Natural killer cell (primary cell): Measurements from ENCODE around the gene FIZ1. TPM values are rescaled to one million over a fixed set of nuclear protein-coding genes. Genes with fewer than 3 reads are reported as not detected.

Source experiments
- ATAC-seq, 3 donors: fragments of 150-1000 bp in 2 of 3; fragments of 200-7000 bp in 1 of 3; cut with Tn5 transposase; 1 replicate in 1 of 3; 2 replicates in 2 of 3; pipeline ENCODE4 v1.10.0; 2021; ENCODE audit warnings: mild to moderate bottlenecking in 2 of 3, moderate library complexity in 2 of 3
- DNase-seq, 2 donors: peaks; one replicate each; pipeline versions ENCODE4 v3.0.0 to v3.0.0-alpha.2; 2013 to 2021; ENCODE audit warnings: mixed read lengths in 1 of 2
- H3K27ac ChIP-seq: one replicate; pipeline ENCODE4 v1.5.1; 2013; ENCODE audit warnings: mild to moderate bottlenecking, low read length
- H3K27me3 ChIP-seq: one replicate; pipeline ENCODE4 v1.6.1; 2013; ENCODE audit warnings: low read length; ENCODE audit not compliant: control insufficient read depth, insufficient read depth
- H3K36me3 ChIP-seq: one replicate; pipeline ENCODE4 v1.6.1; 2013; ENCODE audit warnings: low read length; ENCODE audit not compliant: control insufficient read depth, insufficient read depth
- H3K4me1 ChIP-seq: one replicate; pipeline ENCODE4 v1.6.1; 2013; ENCODE audit warnings: low read length; ENCODE audit not compliant: control insufficient read depth, insufficient read depth
- H3K4me3 ChIP-seq: one replicate; pipeline ENCODE4 v1.5.1; 2013; ENCODE audit warnings: low read length
- H3K9me3 ChIP-seq: one replicate; pipeline ENCODE4 v1.6.1; 2013; ENCODE audit warnings: low read length; ENCODE audit not compliant: control insufficient read depth, insufficient read depth
- H3K27ac Mint-ChIP-seq, 2 donors: one replicate each; pipeline ENCODE4 v1.8.0; 2022; ENCODE audit warnings: mild to moderate bottlenecking in 2 of 2, mixed read lengths in 2 of 2, moderate library complexity in 1 of 2
- H3K27me3 Mint-ChIP-seq, 2 donors: one replicate each; pipeline ENCODE4 v1.8.0; 2022; ENCODE audit warnings: low read depth in 2 of 2, mixed read lengths in 2 of 2
- H3K36me3 Mint-ChIP-seq: one replicate; pipeline ENCODE4 v1.8.0; 2022; ENCODE audit warnings: mixed read lengths
- H3K4me1 Mint-ChIP-seq, 2 donors: one replicate each; pipeline ENCODE4 v1.8.0; 2022; ENCODE audit warnings: mixed read lengths in 2 of 2
- H3K4me3 Mint-ChIP-seq: one replicate; pipeline ENCODE4 v1.8.0; 2022; ENCODE audit warnings: mild to moderate bottlenecking, moderate library complexity, mixed read lengths
- H3K9me3 Mint-ChIP-seq, 2 donors: one replicate each; pipeline ENCODE4 v1.8.0; 2022; ENCODE audit warnings: mixed read lengths in 2 of 2
- WGBS: methylation state at CpG from one replicate; pipeline ENCODE4 v1.1.7; 2013; ENCODE audit warnings: missing lambda C conversion rate; ENCODE audit not compliant: insufficient coverage; 5-methylcytosine and 5-hydroxymethylcytosine counted together
- intact Hi-C: fragments of 100-400 bp; cut with micrococcal nuclease; formaldehyde crosslinking; loops from one replicate; pipeline ENCODE4 v1.14.2; 2022
- total RNA-seq, 4 donors: library from RNA; stranded (reverse); fragments of 120-200 nt in 1 of 4; gene quantifications; one replicate each; pipeline versions ENCODE4 v1.2.3 to v1.2.4, GENCODE V29; 2013 to 2022
- TF ChIP-seq, protein P1 (sequence below): fragments of 200-600 bp; IDR thresholded peaks from one replicate; pipeline ENCODE4 v1.8.0; 2022; ENCODE audit warnings: antibody characterized with exemption

The FIZ1 gene
- total RNA-seq, 3 donors from 2014 or later (not counting 1 experiment from before 2014, with no cell fraction given): 8.5 to 18.2 (median 10.3) TPM

DNA sequence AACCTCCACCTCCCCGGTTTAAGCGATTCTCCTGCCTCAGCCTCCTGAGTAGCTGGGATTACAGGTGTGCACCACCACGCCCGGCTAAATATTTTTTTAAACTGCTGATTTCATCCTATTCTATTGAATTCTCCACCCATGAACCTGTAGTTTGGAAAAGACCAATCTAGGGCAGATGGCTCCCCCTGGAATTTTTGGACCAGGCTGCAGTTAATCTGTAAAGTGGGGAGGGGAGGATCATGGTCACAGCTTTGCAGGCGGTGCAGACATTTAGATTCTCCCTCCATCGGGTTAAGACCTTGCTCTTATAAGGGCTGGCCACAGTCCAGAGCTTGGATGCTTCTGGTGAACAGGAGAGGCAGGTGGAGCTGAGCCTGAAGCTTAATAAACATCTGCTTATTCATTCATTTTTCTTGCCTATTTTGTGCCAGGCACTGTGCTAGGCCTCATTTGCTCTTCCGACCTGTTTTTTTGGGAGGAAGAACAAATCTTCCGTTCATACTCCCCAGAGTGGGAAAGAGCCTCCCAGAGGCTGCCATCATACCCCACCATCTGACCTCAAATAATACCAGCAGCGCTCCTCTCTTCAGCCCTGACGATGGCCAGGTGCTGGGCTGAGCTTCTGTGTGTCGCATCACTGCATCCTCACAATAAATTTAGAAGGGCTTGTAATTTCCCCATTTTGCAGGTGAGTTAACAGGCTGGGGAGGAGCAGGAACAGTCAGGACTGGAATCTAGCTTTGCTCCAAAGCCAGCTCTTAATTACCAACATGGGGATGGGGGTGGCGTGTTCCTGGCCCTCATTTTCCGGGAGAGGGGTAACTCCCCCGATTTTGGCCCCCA, 47.8 kb upstream of the FIZ1 start:
- WGBS: 64% methylated on average over 14 of the region's 14 CpGs
- Histone ChIP-seq H3K36me3 (peaks cover 13% of the 10 kb centered on the region), H3K4me3 (peak overlapping the region; percentile 61), H3K9me3 (no peaks in the 10 kb centered on the region), H3K27me3 (no peaks in the 10 kb centered on the region), H3K27ac (peak overlapping the region; percentile 48), H3K4me1 (peaks cover 49% of the 10 kb centered on the region)
- intact Hi-C loops: no loop called here
- H3K27me3 Mint-ChIP-seq: peaks cover 0 to 7% of the 10 kb centered on the region in 2 donors
- no peak for ATAC-seq
- H3K9me3 Mint-ChIP-seq: no peaks in the 10 kb centered on the region
- peaks cover 19 to 43% of the 10 kb centered on the region in 2 donors for H3K4me1 Mint-ChIP-seq
- H3K4me3 Mint-ChIP-seq: peak overlapping the region; percentile 79
- TF ChIP-seq, protein P1, sequence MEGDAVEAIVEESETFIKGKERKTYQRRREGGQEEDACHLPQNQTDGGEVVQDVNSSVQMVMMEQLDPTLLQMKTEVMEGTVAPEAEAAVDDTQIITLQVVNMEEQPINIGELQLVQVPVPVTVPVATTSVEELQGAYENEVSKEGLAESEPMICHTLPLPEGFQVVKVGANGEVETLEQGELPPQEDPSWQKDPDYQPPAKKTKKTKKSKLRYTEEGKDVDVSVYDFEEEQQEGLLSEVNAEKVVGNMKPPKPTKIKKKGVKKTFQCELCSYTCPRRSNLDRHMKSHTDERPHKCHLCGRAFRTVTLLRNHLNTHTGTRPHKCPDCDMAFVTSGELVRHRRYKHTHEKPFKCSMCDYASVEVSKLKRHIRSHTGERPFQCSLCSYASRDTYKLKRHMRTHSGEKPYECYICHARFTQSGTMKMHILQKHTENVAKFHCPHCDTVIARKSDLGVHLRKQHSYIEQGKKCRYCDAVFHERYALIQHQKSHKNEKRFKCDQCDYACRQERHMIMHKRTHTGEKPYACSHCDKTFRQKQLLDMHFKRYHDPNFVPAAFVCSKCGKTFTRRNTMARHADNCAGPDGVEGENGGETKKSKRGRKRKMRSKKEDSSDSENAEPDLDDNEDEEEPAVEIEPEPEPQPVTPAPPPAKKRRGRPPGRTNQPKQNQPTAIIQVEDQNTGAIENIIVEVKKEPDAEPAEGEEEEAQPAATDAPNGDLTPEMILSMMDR: no peak
- no peak for DNase-seq
- peak overlapping the region in 1 of 2 donors; percentile 42 for H3K27ac Mint-ChIP-seq
- no peaks in the 10 kb centered on the region for H3K36me3 Mint-ChIP-seq

DNA sequence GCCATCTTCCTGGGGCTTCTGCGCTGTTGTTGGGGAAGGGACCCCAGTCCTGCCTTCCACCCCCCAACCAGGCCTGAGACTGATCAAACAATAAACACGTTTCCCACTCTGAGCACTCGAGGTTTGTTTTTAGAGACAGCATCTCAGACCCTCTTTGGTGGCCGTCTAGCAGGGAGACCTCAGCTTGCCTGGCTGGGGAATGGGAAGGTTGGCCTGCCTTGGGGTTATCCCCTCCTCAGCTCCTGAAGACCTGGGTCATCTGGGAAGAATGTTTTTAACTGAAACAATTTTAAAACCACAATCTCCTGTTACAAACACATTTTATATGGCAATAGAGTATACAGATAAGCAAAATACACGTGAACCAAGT, 46.2 kb upstream of the FIZ1 start:
- peaks cover 13% of the 10 kb centered on the region for H3K36me3 ChIP-seq
- intact Hi-C loops: no loop called here
- peaks cover 61% of the 10 kb centered on the region for H3K4me1 ChIP-seq
- no peaks in the 10 kb centered on the region for H3K27me3 ChIP-seq
- Mint-ChIP-seq H3K9me3 (no peaks in the 10 kb centered on the region), H3K36me3 (no peaks in the 10 kb centered on the region), H3K27me3 (peaks cover 0 to 3% of the 10 kb centered on the region in 2 donors), H3K4me3 (peak overlapping the region; percentile 42), H3K4me1 (peaks cover 27 to 53% of the 10 kb centered on the region in 2 donors), H3K27ac (no peak overlapping the region)
- H3K4me3 ChIP-seq: no peak overlapping the region
- TF ChIP-seq, protein P1: no peak
- DNase-seq (no peak), ATAC-seq (no peak)
- no peaks in the 10 kb centered on the region for H3K9me3 ChIP-seq
- H3K27ac ChIP-seq: no peak overlapping the region
- WGBS: 90% methylated on average over 5 of the region's 5 CpGs

DNA sequence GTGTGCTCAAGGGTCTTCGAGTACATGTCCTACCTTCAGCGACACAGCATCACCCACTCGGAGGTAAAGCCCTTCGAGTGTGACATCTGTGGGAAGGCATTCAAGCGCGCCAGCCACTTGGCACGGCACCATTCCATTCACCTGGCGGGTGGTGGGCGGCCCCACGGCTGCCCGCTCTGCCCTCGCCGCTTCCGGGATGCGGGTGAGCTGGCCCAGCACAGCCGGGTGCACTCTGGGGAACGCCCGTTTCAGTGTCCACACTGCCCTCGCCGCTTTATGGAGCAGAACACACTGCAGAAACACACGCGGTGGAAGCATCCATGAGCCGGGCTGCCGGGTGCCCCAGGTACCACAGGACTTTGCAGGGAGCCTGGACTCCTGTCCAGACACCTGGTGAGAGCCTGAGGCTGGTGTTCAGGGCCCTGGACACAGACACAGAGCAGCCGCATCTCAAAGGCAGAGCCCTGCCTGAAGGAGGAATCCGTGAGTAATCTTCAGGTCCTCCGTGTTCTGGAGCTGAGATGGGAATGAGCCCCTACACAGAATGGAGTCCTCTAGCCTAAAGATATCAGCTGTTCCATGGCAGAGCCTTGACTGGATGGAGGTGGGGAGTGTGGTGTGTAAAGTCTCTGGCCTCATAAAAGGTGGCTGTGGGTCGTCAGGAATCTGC, 45.7 kb upstream of the FIZ1 start:
- H3K36me3 ChIP-seq: peaks cover 13% of the 10 kb centered on the region
- Mint-ChIP-seq H3K4me1 (peaks cover 33 to 58% of the 10 kb centered on the region in 2 donors), H3K27me3 (peaks cover 0 to 3% of the 10 kb centered on the region in 2 donors), H3K4me3 (peak overlapping the region; percentile 96), H3K27ac (peak overlapping the region; percentile 80 to 96), H3K9me3 (no peaks in the 10 kb centered on the region), H3K36me3 (no peaks in the 10 kb centered on the region)
- peaks cover 66% of the 10 kb centered on the region for H3K4me1 ChIP-seq
- no peak overlapping the region for H3K27ac ChIP-seq
- no peaks in the 10 kb centered on the region for H3K27me3 ChIP-seq
- H3K4me3 ChIP-seq: no peak overlapping the region
- TF ChIP-seq, protein P1: no peak
- DNase-seq (no peak), ATAC-seq (no peak)
- H3K9me3 ChIP-seq: no peaks in the 10 kb centered on the region
- 89% methylated on average over 28 of the region's 28 CpGs for WGBS
- intact Hi-C loops: loop anchor here (5.0 kb wide), 1 partner anchor 38 kb away; the partner anchor contains the start of gene ZNF865
